Ishikawa (cell line): ENCODE measurements around the gene ACSS2.

ENCODE experiments used
- CREB1 ChIP-seq: IDR thresholded peaks from 2 replicates; pipeline ENCODE4 v1.6.1; 2012; ENCODE audit warnings: low read depth
- EP300 ChIP-seq: IDR thresholded peaks from 2 replicates; pipeline ENCODE4 v1.6.1; 2012; ENCODE audit warnings: borderline replicate concordance
- FOXM1 ChIP-seq: IDR thresholded peaks from 2 replicates; pipeline ENCODE4 v1.6.1; 2012; ENCODE audit warnings: low read depth, borderline replicate concordance
- RAD21 ChIP-seq: IDR thresholded peaks from 2 replicates; pipeline ENCODE4 v1.6.1; 2012; ENCODE audit warnings: low read depth
- TAF1 ChIP-seq: IDR thresholded peaks from 2 replicates; pipeline ENCODE4 v1.6.1; 2012; ENCODE audit warnings: low read depth, mild to moderate bottlenecking
- TEAD4 ChIP-seq: IDR thresholded peaks from 2 replicates; pipeline ENCODE4 v1.6.1; 2012
- TF ChIP-seq, protein P1 (sequence below): IDR thresholded peaks from 2 replicates; pipeline ENCODE4 v1.6.1; 2012
- TF ChIP-seq, protein P2 (sequence below): IDR thresholded peaks from 2 replicates; pipeline ENCODE4 v1.6.1; 2012; ENCODE audit warnings: low read depth, mild to moderate bottlenecking

DNA sequence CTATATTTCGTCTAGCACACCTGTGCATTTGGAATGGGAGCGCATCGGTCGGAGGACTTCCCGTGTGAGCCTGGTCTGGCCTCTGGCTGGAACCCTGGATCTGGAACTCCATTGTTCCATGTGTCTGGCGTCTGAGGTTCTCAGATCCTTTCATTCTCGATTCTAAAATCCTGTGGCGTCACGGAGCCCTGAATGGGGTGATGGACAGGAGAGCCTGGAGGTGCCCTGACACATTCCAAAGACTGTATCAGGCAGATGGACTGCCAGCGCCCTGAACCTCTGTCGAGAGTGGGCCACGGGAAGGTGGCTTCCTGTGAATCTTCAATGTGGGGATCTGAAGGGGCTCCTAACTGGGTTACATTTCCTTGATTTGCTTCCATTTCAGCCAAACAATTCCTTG is 99.9 kb downstream of the ACSS2 start:
- TF ChIP-seq CREB1 (no peak), TAF1 (no peak), EP300 (no peak), RAD21 (no peak), FOXM1 (no peak), TEAD4 (no peak)
- TF ChIP-seq, protein P1, sequence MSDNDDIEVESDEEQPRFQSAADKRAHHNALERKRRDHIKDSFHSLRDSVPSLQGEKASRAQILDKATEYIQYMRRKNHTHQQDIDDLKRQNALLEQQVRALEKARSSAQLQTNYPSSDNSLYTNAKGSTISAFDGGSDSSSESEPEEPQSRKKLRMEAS = no peak
- TF ChIP-seq, protein P2, sequence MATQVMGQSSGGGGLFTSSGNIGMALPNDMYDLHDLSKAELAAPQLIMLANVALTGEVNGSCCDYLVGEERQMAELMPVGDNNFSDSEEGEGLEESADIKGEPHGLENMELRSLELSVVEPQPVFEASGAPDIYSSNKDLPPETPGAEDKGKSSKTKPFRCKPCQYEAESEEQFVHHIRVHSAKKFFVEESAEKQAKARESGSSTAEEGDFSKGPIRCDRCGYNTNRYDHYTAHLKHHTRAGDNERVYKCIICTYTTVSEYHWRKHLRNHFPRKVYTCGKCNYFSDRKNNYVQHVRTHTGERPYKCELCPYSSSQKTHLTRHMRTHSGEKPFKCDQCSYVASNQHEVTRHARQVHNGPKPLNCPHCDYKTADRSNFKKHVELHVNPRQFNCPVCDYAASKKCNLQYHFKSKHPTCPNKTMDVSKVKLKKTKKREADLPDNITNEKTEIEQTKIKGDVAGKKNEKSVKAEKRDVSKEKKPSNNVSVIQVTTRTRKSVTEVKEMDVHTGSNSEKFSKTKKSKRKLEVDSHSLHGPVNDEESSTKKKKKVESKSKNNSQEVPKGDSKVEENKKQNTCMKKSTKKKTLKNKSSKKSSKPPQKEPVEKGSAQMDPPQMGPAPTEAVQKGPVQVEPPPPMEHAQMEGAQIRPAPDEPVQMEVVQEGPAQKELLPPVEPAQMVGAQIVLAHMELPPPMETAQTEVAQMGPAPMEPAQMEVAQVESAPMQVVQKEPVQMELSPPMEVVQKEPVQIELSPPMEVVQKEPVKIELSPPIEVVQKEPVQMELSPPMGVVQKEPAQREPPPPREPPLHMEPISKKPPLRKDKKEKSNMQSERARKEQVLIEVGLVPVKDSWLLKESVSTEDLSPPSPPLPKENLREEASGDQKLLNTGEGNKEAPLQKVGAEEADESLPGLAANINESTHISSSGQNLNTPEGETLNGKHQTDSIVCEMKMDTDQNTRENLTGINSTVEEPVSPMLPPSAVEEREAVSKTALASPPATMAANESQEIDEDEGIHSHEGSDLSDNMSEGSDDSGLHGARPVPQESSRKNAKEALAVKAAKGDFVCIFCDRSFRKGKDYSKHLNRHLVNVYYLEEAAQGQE = no peak
